WTC11 (cell line): ENCODE results near the gene PCID2. TPM values are rescaled to one million over a fixed set of nuclear protein-coding genes. Genes with fewer than 3 reads are reported as not detected.

Source experiments
- ATAC-seq: fragments of 200-7000 bp; cut with Tn5 transposase; 2 replicates; pipeline ENCODE4 v1.10.0; 2021; ENCODE audit warnings: mild to moderate bottlenecking, moderate library complexity
- CTCF ChIA-PET: fragments of 300-600 bp; sonication (Branson Sonifier 250); formaldehyde crosslinking; loops from one replicate; lab custom pipeline; 2021; ENCODE audit warnings: antibody characterized with exemption; lab: Charles Lee
- POLR2A ChIA-PET: fragments of 350-600 bp; sonication (Branson Sonifier 250); formaldehyde crosslinking; loops from one replicate; lab custom pipeline; 2021; ENCODE audit warnings: antibody characterized with exemption; lab: Charles Lee
- DNase-seq: peaks from one replicate; pipeline ENCODE4 v3.0.0; 2021; ENCODE audit warnings: low spot score
- H3K27ac Mint-ChIP-seq: 2 replicates; pipeline ENCODE4 v1.8.0; 2021; ENCODE audit warnings: mixed read lengths
- H3K27me3 Mint-ChIP-seq: 2 replicates; pipeline ENCODE4 v1.8.0; 2021; ENCODE audit warnings: low read depth, mild to moderate bottlenecking, moderate library complexity, mixed read lengths
- H3K36me3 Mint-ChIP-seq: 2 replicates; pipeline ENCODE4 v1.8.0; 2021; ENCODE audit warnings: mixed read lengths
- H3K4me1 Mint-ChIP-seq: 2 replicates; pipeline ENCODE4 v1.8.0; 2022; ENCODE audit warnings: mixed read lengths
- H3K4me3 Mint-ChIP-seq: 2 replicates; pipeline ENCODE4 v1.8.0; 2021; ENCODE audit warnings: mild to moderate bottlenecking, moderate library complexity, mixed read lengths
- H3K9me3 Mint-ChIP-seq: 2 replicates; pipeline ENCODE4 v1.8.0; 2021; ENCODE audit warnings: mixed read lengths
- AFF4 ChIP-seq: sonication (generic); formaldehyde crosslinking; IDR thresholded peaks from 2 replicates; pipeline ENCODE4 v1.8.1; 2023; ENCODE audit warnings: mild to moderate bottlenecking, missing genetic modification reagents, borderline replicate concordance
- ARID4B ChIP-seq: sonication (generic); formaldehyde crosslinking; IDR thresholded peaks from 2 replicates; pipeline ENCODE4 v1.8.0; 2023; ENCODE audit warnings: missing genetic modification reagents, mild to moderate bottlenecking, borderline replicate concordance
- EMX1 ChIP-seq: fragments of 250-450 bp; sonication (Bioruptor Pico); IDR thresholded peaks from 2 replicates; pipeline ENCODE4 v1.8.0; 2021; ENCODE audit warnings: mild to moderate bottlenecking
- IRF1 ChIP-seq: sonication (generic); formaldehyde crosslinking; IDR thresholded peaks from 2 replicates; pipeline ENCODE4 v1.8.0; 2023; ENCODE audit warnings: missing genetic modification reagents
- JUN ChIP-seq: sonication (generic); formaldehyde crosslinking; IDR thresholded peaks from 2 replicates; pipeline ENCODE4 v1.8.0; 2023; ENCODE audit warnings: mild to moderate bottlenecking, missing genetic modification reagents
- NFE2L1 ChIP-seq: sonication (generic); formaldehyde crosslinking; IDR thresholded peaks from 2 replicates; pipeline ENCODE4 v1.8.1; 2023; ENCODE audit warnings: missing genetic modification reagents
- NR2C2 ChIP-seq: sonication (generic); formaldehyde crosslinking; IDR thresholded peaks from 2 replicates; pipeline ENCODE4 v1.8.0; 2022; ENCODE audit warnings: mild to moderate bottlenecking, missing genetic modification reagents
- OVOL2 ChIP-seq: fragments of 250-450 bp; sonication (Bioruptor Pico); IDR thresholded peaks from 2 replicates; pipeline ENCODE4 v1.9.0; 2021; ENCODE audit warnings: mild to moderate bottlenecking, borderline replicate concordance
- SMAD3 ChIP-seq: sonication (generic); formaldehyde crosslinking; IDR thresholded peaks from 2 replicates; pipeline ENCODE4 v1.8.0; 2022; ENCODE audit warnings: missing genetic modification reagents, mild to moderate bottlenecking, borderline replicate concordance
- SOX15 ChIP-seq: fragments of 250-450 bp; sonication (Bioruptor Pico); IDR thresholded peaks from 2 replicates; pipeline ENCODE4 v1.9.0; 2021; ENCODE audit warnings: mild to moderate bottlenecking
- TCF7 ChIP-seq: sonication (generic); formaldehyde crosslinking; IDR thresholded peaks from 2 replicates; pipeline ENCODE4 v1.8.0; 2022; ENCODE audit warnings: mild to moderate bottlenecking, low read depth, missing genetic modification reagents, moderate library complexity
- ZNF121 ChIP-seq: sonication (generic); formaldehyde crosslinking; IDR thresholded peaks from 2 replicates; pipeline ENCODE4 v1.8.0; 2023; ENCODE audit warnings: missing genetic modification reagents
- ZNF281 ChIP-seq: sonication (generic); formaldehyde crosslinking; IDR thresholded peaks from 2 replicates; pipeline ENCODE4 v1.8.0; 2023; ENCODE audit warnings: mild to moderate bottlenecking, missing genetic modification reagents
- ZNF423 ChIP-seq: fragments of 250-450 bp; sonication (Bioruptor Pico); IDR thresholded peaks from 2 replicates; pipeline ENCODE4 v2.1.2; 2022; ENCODE audit warnings: mild to moderate bottlenecking, moderate library complexity
- total RNA-seq: library from RNA; stranded (reverse); gene quantifications from 3 replicates; pipeline ENCODE4 v1.2.3, GENCODE V29; 2021
- TF ChIP-seq, protein P1 (sequence below): sonication (generic); formaldehyde crosslinking; IDR thresholded peaks from 2 replicates; pipeline ENCODE4 v1.8.0; 2022; ENCODE audit warnings: mild to moderate bottlenecking, missing genetic modification reagents
- TF ChIP-seq, protein P2 (sequence below): fragments of 200-600 bp; IDR thresholded peaks from 2 replicates; pipeline ENCODE4 v1.8.0; 2022; ENCODE audit warnings: antibody characterized with exemption
- TF ChIP-seq, protein P3 (sequence below): sonication (generic); formaldehyde crosslinking; IDR thresholded peaks from 2 replicates; pipeline ENCODE4 v1.8.1; 2022; ENCODE audit warnings: low read depth, missing genetic modification reagents, borderline replicate concordance

PCID2 gene
- total RNA-seq, 1 experiment from 2014 or later: 69.4 TPM

DNA sequence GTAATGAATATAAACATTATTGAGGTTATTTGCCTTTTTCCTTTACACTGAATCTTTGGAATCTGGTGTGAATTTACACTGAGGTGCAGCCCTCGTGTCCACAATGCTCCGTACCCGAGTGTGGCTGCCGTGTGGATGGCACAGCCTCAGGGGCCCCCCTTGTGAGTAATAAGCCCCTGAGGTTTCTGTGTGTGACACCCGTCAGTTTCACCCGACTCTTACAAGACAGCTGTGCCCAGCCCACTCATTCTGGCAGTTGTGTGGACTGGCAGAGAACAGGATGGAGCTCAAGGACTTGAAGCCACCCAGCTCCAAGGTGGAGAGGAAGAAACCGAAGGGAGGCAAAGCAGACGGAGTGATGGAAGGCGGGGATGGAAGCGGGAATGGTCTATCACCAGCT lies 42.2 kb downstream of the PCID2 start (continued):
- TF ChIP-seq ZNF281 (no peak), ZNF423 (no peak), JUN (CRISPR knock-in tag) (no peak), SOX15 (no peak), NR2C2 (CRISPR knock-in tag) (no peak), ZNF121 (no peak), SMAD3 (CRISPR knock-in tag) (no peak), AFF4 (CRISPR knock-in tag) (no peak), EMX1 (CRISPR knock-in tag) (no peak)
- TF ChIP-seq, protein P1, sequence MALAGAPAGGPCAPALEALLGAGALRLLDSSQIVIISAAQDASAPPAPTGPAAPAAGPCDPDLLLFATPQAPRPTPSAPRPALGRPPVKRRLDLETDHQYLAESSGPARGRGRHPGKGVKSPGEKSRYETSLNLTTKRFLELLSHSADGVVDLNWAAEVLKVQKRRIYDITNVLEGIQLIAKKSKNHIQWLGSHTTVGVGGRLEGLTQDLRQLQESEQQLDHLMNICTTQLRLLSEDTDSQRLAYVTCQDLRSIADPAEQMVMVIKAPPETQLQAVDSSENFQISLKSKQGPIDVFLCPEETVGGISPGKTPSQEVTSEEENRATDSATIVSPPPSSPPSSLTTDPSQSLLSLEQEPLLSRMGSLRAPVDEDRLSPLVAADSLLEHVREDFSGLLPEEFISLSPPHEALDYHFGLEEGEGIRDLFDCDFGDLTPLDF (CRISPR knock-in tag): no peak
- TF ChIP-seq, protein P2, sequence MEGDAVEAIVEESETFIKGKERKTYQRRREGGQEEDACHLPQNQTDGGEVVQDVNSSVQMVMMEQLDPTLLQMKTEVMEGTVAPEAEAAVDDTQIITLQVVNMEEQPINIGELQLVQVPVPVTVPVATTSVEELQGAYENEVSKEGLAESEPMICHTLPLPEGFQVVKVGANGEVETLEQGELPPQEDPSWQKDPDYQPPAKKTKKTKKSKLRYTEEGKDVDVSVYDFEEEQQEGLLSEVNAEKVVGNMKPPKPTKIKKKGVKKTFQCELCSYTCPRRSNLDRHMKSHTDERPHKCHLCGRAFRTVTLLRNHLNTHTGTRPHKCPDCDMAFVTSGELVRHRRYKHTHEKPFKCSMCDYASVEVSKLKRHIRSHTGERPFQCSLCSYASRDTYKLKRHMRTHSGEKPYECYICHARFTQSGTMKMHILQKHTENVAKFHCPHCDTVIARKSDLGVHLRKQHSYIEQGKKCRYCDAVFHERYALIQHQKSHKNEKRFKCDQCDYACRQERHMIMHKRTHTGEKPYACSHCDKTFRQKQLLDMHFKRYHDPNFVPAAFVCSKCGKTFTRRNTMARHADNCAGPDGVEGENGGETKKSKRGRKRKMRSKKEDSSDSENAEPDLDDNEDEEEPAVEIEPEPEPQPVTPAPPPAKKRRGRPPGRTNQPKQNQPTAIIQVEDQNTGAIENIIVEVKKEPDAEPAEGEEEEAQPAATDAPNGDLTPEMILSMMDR: no peak
- TF ChIP-seq, protein P3, sequence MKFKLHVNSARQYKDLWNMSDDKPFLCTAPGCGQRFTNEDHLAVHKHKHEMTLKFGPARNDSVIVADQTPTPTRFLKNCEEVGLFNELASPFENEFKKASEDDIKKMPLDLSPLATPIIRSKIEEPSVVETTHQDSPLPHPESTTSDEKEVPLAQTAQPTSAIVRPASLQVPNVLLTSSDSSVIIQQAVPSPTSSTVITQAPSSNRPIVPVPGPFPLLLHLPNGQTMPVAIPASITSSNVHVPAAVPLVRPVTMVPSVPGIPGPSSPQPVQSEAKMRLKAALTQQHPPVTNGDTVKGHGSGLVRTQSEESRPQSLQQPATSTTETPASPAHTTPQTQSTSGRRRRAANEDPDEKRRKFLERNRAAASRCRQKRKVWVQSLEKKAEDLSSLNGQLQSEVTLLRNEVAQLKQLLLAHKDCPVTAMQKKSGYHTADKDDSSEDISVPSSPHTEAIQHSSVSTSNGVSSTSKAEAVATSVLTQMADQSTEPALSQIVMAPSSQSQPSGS (CRISPR knock-in tag): no peak
- TF ChIP-seq, all 79 proteins: peak for 0

DNA sequence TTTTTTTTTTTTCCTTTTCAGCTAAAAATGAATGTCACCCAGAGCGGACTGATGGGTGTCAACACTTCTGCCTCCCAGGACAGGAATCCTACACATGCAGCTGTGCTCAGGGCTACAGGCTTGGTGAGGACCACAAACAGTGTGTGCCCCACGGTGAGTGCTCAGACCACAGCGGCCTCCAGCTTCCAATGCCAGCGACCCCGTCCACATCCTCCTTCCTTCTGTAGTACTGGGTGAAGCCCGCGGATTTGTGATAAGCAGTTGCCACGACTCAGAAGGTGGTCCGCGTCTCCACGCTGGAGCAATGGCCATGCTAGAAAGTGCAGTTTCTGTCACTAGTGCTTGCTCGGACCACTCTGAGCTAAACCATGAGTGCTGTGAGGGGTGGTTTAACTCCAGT lies 44.0 kb downstream of the PCID2 start:
- no peak for ATAC-seq
- H3K27ac Mint-ChIP-seq: no peak overlapping the region
- peaks cover 11% of the 10 kb centered on the region for H3K4me1 Mint-ChIP-seq
- POLR2A ChIA-PET: no interaction called here
- H3K36me3 Mint-ChIP-seq: peaks cover 10% of the 10 kb centered on the region
- no peak overlapping the region for H3K4me3 Mint-ChIP-seq
- H3K27me3 Mint-ChIP-seq: no peaks in the 10 kb centered on the region; the same call in 1 of the 2 replicates
- no peak for DNase-seq
- H3K9me3 Mint-ChIP-seq: no peaks in the 10 kb centered on the region
- CTCF ChIA-PET: no interaction called here
- no peak for TF ChIP-seq EMX1 (CRISPR knock-in tag)
- no peak for TF ChIP-seq ARID4B (CRISPR knock-in tag)
- no peak for TF ChIP-seq NFE2L1 (CRISPR knock-in tag)
- TF ChIP-seq IRF1 (CRISPR knock-in tag): no peak
- TF ChIP-seq, protein P3 (CRISPR knock-in tag): no peak
- no peak for TF ChIP-seq TCF7 (CRISPR knock-in tag)
- no peak for TF ChIP-seq OVOL2 (CRISPR knock-in tag)
